ENCODE data around the gene LIG4. TPM values are rescaled to one million over a fixed set of nuclear protein-coding genes. Genes with fewer than 3 reads are reported as not detected.

The LIG4 gene
- total RNA-seq, 1 donor from 2014 or later, result 9.8 TPM

- DNase-seq (ENCODE audit: low spot score), result no peak
Observed at GRCh38 chr13:108194435-108194936, 20.9 kb downstream of the LIG4 start.

GRCh38 chr13:108193806-108194205 is 21.5 kb downstream of the LIG4 start:
- no peak for DNase-seq (ENCODE audit: low spot score)

GRCh38 chr13:108190897-108191296 is 24.4 kb downstream of the LIG4 start:
- DNase-seq (ENCODE audit: low spot score), result no peak

GRCh38 chr13:108188260-108188659 is 27.1 kb downstream of the LIG4 start:
- no peak for DNase-seq (ENCODE audit: low spot score)

DNA sequence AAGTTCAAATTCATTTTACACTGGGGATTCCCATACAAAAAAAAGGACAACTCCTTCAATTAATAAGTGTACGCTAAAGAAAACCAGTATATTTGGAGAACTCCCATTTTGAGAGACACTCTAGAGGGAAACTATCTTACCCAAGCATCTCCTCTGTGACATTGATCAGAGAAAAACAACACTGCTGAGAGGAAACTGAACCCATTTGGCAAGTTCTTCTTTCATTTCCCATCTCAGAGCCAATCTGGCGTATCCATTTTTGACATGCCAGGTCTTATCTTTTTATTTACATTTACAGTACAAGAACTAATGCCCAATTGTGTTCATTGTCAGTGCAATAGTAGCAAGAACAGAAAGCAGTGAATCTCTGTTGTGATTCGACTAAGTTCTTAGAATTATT is 30.1 kb downstream of the LIG4 start:
- no peak for DNase-seq (ENCODE audit: low spot score)

- no peak for DNase-seq (ENCODE audit: low spot score)
Observed at GRCh38 chr13:108182652-108183051, 32.7 kb downstream of the LIG4 start.

GRCh38 chr13:108178078-108178477 is 37.3 kb downstream of the LIG4 start:
- DNase-seq (ENCODE audit: low spot score), result no peak

DNA sequence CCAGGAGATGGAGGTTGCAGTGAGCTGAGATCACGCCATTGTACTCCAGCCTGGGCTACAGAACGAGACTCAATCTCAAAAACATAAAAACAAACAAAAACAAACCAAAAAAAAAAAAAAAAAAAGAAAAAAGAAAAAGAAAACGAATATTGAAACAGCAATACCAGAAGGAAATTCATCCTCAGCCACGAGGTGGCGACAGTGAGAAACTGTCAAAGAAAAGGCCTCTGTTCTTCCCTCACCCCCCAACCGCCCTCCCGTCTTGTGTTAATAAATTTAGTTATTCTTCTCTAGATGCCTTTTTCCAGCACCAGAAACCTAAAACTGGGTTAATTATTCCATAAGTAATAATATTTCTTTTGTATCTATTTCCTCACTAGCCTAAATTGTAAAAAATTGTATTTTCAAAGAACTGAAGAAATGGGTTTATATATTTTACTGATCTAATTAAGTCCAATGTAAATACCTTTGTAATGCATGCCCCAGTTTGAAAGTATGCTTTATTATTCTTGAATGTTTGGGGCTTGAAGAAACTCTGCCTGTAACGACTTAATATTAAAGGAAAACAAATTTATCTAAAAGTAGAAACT is 38.6 kb downstream of the LIG4 start:
- DNase-seq (ENCODE audit: low spot score), result no peak

GRCh38 chr13:108168929-108169328 is 46.4 kb downstream of the LIG4 start:
- no peak for DNase-seq (ENCODE audit: low spot score)

- DNase-seq (ENCODE audit: low spot score), result no peak
Observed at GRCh38 chr13:108166078-108166477, 49.3 kb downstream of the LIG4 start.

DNA sequence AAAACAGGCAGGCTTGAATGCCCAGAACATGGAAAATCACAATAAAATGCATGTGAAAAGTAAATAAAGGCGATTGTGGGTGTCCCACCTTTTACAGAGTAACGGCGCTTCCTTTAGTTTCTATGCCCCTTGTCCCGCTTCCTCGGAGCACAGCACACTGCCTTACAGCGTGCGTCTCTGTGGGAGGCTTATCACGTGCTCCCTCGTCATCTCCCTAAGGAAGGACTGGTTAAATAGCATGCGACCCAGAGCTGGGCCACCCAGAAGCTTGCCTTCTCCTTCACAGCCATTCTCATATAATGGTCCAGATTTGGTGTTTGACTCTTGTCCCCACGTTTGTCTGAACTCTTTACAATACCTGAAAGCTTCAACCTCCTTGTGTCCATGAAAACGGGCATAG is 56.6 kb downstream of the LIG4 start:
- no peak for DNase-seq (ENCODE audit: low spot score)

Other genes starting within 250 kb of the LIG4 start
- gene ABHD13, start 2.9 kb upstream of the LIG4 start, total RNA-seq, result 8.7 TPM
- 7.2 TPM for gene TNFSF13B, start 54.2 kb upstream of the LIG4 start, total RNA-seq